SK-N-SH treated with all-trans-retinoic acid at 6 μM for 48 hours (cell line): Measurements from ENCODE around the gene GRHL1.

ENCODE experiments used
- ATAC-seq: fragments of 200-7000 bp; cut with Tn5 transposase; 3 replicates; pipeline ENCODE4 v1.9.1; 2020; ENCODE audit warnings: mild to moderate bottlenecking, moderate library complexity
- ARNTL ChIP-seq: fragments of 450-650 bp; formaldehyde crosslinking; IDR thresholded peaks from 2 replicates; pipeline ENCODE4 v1.5.0; 2020; ENCODE audit warnings: low read depth, mild to moderate bottlenecking, moderate library complexity, borderline replicate concordance
- BACH2 ChIP-seq: fragments of 250-450 bp; sonication (Bioruptor Pico); IDR thresholded peaks from 2 replicates; pipeline ENCODE4 v1.9.0; 2021; ENCODE audit warnings: mild to moderate bottlenecking, borderline replicate concordance
- CSDC2 ChIP-seq: fragments of 250-450 bp; sonication (Bioruptor Pico); IDR thresholded peaks from 2 replicates; pipeline ENCODE4 v1.5.0; 2020; ENCODE audit warnings: mild to moderate bottlenecking, moderate library complexity
- CSRNP3 ChIP-seq: fragments of 250-450 bp; sonication (Bioruptor Pico); IDR thresholded peaks from 2 replicates; pipeline ENCODE4 v1.5.1; 2021; ENCODE audit warnings: mild to moderate bottlenecking, moderate library complexity
- ESRRG ChIP-seq: fragments of 250-450 bp; sonication (Bioruptor Pico); IDR thresholded peaks from 2 replicates; pipeline ENCODE4 v1.6.1; 2021; ENCODE audit warnings: mild to moderate bottlenecking
- GLIS3 ChIP-seq: fragments of 250-450 bp; sonication (Bioruptor Pico); IDR thresholded peaks from 2 replicates; pipeline ENCODE4 v1.5.0; 2020; ENCODE audit warnings: mild to moderate bottlenecking, moderate library complexity
- ISL1 ChIP-seq: fragments of 250-450 bp; sonication (Bioruptor Pico); IDR thresholded peaks from 2 replicates; pipeline ENCODE4 v2.1.2; 2022; ENCODE audit warnings: mild to moderate bottlenecking, moderate library complexity
- OSR1 ChIP-seq: fragments of 250-450 bp; sonication (Bioruptor Pico); IDR thresholded peaks from 2 replicates; pipeline ENCODE4 v1.8.0; 2022; ENCODE audit warnings: moderate library complexity, mild to moderate bottlenecking, inconsistent platforms
- POU6F1 ChIP-seq: fragments of 250-450 bp; sonication (Bioruptor Pico); IDR thresholded peaks from 2 replicates; pipeline ENCODE4 v1.8.0; 2021; ENCODE audit warnings: low read depth, mild to moderate bottlenecking, moderate library complexity, borderline replicate concordance
- PPARA ChIP-seq: fragments of 250-450 bp; sonication (Bioruptor Pico); IDR thresholded peaks from 2 replicates; pipeline ENCODE4 v1.5.0; 2020; ENCODE audit warnings: mild to moderate bottlenecking, borderline replicate concordance
- RARB ChIP-seq: fragments of 250-450 bp; sonication (Bioruptor Pico); IDR thresholded peaks from 2 replicates; pipeline ENCODE4 v1.8.0; 2021; ENCODE audit warnings: mild to moderate bottlenecking, moderate library complexity
- SNAI2 ChIP-seq: fragments of 250-450 bp; sonication (Bioruptor Pico); IDR thresholded peaks from 2 replicates; pipeline ENCODE4 v1.5.0; 2020; ENCODE audit warnings: mild to moderate bottlenecking, moderate library complexity
- TCF4 ChIP-seq: fragments of 250-450 bp; sonication (Bioruptor Pico); IDR thresholded peaks from 2 replicates; pipeline ENCODE4 v1.8.0; 2021; ENCODE audit warnings: mild to moderate bottlenecking, moderate library complexity, borderline replicate concordance
- TOX ChIP-seq: fragments of 250-450 bp; sonication (Bioruptor Pico); IDR thresholded peaks from 2 replicates; pipeline ENCODE4 v1.8.0; 2021; ENCODE audit warnings: mild to moderate bottlenecking, moderate library complexity, borderline replicate concordance
- ZC3H10 ChIP-seq: fragments of 250-450 bp; sonication (Bioruptor Pico); IDR thresholded peaks from 2 replicates; pipeline ENCODE4 v1.5.1; 2021; ENCODE audit warnings: mild to moderate bottlenecking, moderate library complexity
- ZFP3 ChIP-seq: fragments of 250-450 bp; sonication (Bioruptor Pico); IDR thresholded peaks from 2 replicates; pipeline ENCODE4 v1.5.0; 2020; ENCODE audit warnings: mild to moderate bottlenecking, moderate library complexity
- ZFP30 ChIP-seq: fragments of 450-650 bp; formaldehyde crosslinking; IDR thresholded peaks from 2 replicates; pipeline ENCODE4 v1.5.0; 2022; ENCODE audit warnings: mild to moderate bottlenecking, moderate library complexity
- ZNF565 ChIP-seq: fragments of 450-650 bp; formaldehyde crosslinking; conservative IDR thresholded peaks from 2 replicates; pipeline ENCODE4 v1.5.0; 2020; ENCODE audit warnings: low read depth, mild to moderate bottlenecking, moderate library complexity
- ZNF70 ChIP-seq: fragments of 450-650 bp; formaldehyde crosslinking; IDR thresholded peaks from 2 replicates; pipeline ENCODE4 v1.5.0; 2020; ENCODE audit warnings: mild to moderate bottlenecking, moderate library complexity
- TF ChIP-seq, protein P1 (sequence below): fragments of 250-450 bp; sonication (Bioruptor Pico); IDR thresholded peaks from 2 replicates; pipeline ENCODE4 v1.5.0; 2020; ENCODE audit warnings: mild to moderate bottlenecking, moderate library complexity
- TF ChIP-seq, protein P2 (sequence below): fragments of 250-450 bp; sonication (Bioruptor Pico); IDR thresholded peaks from 2 replicates; pipeline ENCODE4 v1.8.0; 2020; ENCODE audit warnings: mild to moderate bottlenecking, moderate library complexity, borderline replicate concordance

The GRHL1 gene

DNA sequence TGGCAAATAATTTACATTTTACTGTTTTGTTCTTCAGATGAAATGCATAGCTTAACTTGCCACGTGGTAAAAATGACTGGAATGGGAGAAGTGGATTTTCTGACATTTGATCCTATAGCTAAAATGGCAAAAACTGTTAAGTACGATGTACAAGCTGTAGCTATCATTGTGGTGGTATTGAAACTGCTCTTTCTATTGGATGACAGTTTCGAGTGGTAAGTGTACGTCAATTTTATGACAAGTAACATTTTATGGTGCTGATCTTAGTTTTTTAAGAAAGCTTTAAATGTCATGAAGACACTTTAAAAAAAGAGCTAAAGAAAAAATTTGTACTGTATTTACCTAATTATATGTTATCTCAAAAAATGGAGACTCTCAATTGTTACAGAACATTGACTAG is 40.8 kb upstream of the GRHL1 start:
- no peak for TF ChIP-seq ESRRG (CRISPR knock-in tag)
- TF ChIP-seq POU6F1 (CRISPR knock-in tag): no peak
- TF ChIP-seq ZNF565 (CRISPR knock-in tag): no peak
- TF ChIP-seq ZFP30 (CRISPR knock-in tag): no peak
- TF ChIP-seq RARB (CRISPR knock-in tag): no peak
- TF ChIP-seq CSDC2: no peak
- no peak for TF ChIP-seq ZNF70 (CRISPR knock-in tag)
- no peak for TF ChIP-seq CSRNP3
- no peak for TF ChIP-seq ARNTL (CRISPR knock-in tag)
- TF ChIP-seq, all 23 proteins: peak for 0
- no peak for ATAC-seq

GRCh38 chr2:9912468-9912867 is 39.0 kb upstream of the GRHL1 start:
- TF ChIP-seq TCF4 (CRISPR knock-in tag) (no peak), BACH2 (CRISPR knock-in tag) (no peak), ARNTL (CRISPR knock-in tag) (no peak), PPARA (CRISPR knock-in tag) (no peak), CSDC2 (no peak), RARB (CRISPR knock-in tag) (no peak), ZNF70 (CRISPR knock-in tag) (no peak), ZC3H10 (CRISPR knock-in tag) (no peak), POU6F1 (CRISPR knock-in tag) (no peak), SNAI2 (CRISPR knock-in tag) (no peak), ISL1 (CRISPR knock-in tag) (no peak), CSRNP3 (no peak), ESRRG (CRISPR knock-in tag) (no peak), ZFP3 (CRISPR knock-in tag) (no peak), ZNF565 (CRISPR knock-in tag) (no peak), TOX (no peak), OSR1 (CRISPR knock-in tag) (no peak), GLIS3 (CRISPR knock-in tag) (no peak)
- TF ChIP-seq, protein P1, sequence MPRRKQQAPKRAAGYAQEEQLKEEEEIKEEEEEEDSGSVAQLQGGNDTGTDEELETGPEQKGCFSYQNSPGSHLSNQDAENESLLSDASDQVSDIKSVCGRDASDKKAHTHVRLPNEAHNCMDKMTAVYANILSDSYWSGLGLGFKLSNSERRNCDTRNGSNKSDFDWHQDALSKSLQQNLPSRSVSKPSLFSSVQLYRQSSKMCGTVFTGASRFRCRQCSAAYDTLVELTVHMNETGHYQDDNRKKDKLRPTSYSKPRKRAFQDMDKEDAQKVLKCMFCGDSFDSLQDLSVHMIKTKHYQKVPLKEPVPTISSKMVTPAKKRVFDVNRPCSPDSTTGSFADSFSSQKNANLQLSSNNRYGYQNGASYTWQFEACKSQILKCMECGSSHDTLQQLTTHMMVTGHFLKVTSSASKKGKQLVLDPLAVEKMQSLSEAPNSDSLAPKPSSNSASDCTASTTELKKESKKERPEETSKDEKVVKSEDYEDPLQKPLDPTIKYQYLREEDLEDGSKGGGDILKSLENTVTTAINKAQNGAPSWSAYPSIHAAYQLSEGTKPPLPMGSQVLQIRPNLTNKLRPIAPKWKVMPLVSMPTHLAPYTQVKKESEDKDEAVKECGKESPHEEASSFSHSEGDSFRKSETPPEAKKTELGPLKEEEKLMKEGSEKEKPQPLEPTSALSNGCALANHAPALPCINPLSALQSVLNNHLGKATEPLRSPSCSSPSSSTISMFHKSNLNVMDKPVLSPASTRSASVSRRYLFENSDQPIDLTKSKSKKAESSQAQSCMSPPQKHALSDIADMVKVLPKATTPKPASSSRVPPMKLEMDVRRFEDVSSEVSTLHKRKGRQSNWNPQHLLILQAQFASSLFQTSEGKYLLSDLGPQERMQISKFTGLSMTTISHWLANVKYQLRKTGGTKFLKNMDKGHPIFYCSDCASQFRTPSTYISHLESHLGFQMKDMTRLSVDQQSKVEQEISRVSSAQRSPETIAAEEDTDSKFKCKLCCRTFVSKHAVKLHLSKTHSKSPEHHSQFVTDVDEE (CRISPR knock-in tag): no peak
- TF ChIP-seq, protein P2, sequence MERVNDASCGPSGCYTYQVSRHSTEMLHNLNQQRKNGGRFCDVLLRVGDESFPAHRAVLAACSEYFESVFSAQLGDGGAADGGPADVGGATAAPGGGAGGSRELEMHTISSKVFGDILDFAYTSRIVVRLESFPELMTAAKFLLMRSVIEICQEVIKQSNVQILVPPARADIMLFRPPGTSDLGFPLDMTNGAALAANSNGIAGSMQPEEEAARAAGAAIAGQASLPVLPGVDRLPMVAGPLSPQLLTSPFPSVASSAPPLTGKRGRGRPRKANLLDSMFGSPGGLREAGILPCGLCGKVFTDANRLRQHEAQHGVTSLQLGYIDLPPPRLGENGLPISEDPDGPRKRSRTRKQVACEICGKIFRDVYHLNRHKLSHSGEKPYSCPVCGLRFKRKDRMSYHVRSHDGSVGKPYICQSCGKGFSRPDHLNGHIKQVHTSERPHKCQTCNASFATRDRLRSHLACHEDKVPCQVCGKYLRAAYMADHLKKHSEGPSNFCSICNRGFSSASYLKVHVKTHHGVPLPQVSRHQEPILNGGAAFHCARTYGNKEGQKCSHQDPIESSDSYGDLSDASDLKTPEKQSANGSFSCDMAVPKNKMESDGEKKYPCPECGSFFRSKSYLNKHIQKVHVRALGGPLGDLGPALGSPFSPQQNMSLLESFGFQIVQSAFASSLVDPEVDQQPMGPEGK (CRISPR knock-in tag): no peak
- ATAC-seq: no peak
